ENCODE measurements around the gene FOXP2.

DNA sequence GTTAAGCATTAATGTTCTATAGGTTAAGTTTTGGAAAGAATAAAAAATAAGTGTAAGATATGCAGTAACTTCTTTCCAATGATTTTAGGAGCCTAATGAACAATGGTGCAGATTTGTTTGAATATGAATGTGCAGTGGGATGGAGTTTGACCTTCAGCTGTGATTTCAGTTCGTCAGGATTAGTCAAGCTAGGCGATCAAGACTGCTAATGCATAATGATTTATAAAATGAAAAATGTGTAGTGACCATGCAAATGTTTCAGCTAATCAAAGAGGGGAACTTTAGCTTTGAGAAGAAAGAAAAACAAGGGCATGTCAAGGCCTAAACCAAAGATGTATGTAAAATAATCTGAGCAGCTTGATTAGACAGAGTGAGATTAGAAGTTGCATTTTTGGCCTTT lies 208.5 kb downstream of the FOXP2 start:
- TF ChIP-seq, protein P1, sequence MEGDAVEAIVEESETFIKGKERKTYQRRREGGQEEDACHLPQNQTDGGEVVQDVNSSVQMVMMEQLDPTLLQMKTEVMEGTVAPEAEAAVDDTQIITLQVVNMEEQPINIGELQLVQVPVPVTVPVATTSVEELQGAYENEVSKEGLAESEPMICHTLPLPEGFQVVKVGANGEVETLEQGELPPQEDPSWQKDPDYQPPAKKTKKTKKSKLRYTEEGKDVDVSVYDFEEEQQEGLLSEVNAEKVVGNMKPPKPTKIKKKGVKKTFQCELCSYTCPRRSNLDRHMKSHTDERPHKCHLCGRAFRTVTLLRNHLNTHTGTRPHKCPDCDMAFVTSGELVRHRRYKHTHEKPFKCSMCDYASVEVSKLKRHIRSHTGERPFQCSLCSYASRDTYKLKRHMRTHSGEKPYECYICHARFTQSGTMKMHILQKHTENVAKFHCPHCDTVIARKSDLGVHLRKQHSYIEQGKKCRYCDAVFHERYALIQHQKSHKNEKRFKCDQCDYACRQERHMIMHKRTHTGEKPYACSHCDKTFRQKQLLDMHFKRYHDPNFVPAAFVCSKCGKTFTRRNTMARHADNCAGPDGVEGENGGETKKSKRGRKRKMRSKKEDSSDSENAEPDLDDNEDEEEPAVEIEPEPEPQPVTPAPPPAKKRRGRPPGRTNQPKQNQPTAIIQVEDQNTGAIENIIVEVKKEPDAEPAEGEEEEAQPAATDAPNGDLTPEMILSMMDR (conservative IDR thresholded peaks at IDR 0.05; ENCODE audit: low read length): no peak
- TF ChIP-seq EZH2phosphoT487 (IDR thresholded peaks at IDR 0.05; ENCODE audit: borderline replicate concordance): no peak

Data from Loucy (cell line).